ENCODE results near the gene APOO.

DNA sequence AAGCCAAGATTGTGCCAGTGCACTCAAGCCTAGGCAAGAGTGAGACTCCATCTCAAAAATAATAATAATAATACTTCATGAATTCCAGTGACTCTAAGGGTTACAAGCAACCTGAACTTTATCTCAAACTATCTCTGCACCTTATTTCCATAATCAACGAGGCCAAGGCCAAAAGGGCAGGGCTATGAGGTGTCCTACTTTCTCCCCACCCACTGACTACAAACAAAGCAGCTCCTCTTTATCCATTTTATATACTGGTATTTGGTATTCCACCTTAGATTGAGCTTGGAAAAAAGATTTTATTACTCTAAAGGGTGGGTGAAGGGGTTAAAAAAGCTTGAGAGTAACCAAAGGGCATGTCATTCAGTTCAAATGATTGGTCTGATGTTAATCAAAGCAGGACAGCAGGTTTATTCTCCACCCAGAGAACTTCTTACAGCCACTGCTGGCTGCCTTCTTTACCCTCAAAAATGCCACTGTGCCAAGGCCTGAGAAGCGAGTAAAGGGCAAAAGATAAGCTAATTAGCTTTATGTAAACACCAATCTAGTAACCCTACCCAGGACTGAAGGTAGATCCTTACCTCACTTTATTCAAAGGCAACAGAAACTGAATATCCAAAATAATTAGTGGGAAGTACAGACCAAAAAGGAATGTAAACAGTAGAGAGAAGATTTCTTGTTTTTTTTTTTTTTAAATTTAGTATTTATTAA, 28.2 kb downstream of the APOO start:
- TF ChIP-seq, protein P1, sequence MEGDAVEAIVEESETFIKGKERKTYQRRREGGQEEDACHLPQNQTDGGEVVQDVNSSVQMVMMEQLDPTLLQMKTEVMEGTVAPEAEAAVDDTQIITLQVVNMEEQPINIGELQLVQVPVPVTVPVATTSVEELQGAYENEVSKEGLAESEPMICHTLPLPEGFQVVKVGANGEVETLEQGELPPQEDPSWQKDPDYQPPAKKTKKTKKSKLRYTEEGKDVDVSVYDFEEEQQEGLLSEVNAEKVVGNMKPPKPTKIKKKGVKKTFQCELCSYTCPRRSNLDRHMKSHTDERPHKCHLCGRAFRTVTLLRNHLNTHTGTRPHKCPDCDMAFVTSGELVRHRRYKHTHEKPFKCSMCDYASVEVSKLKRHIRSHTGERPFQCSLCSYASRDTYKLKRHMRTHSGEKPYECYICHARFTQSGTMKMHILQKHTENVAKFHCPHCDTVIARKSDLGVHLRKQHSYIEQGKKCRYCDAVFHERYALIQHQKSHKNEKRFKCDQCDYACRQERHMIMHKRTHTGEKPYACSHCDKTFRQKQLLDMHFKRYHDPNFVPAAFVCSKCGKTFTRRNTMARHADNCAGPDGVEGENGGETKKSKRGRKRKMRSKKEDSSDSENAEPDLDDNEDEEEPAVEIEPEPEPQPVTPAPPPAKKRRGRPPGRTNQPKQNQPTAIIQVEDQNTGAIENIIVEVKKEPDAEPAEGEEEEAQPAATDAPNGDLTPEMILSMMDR (IDR thresholded peaks at IDR 0.05) = no peak
- TF ChIP-seq POLR2A (IDR thresholded peaks at IDR 0.05) = no peak
